Neural cell (in vitro differentiated cells): Measurements from ENCODE around the gene ORM1. TPM values are rescaled to one million over a fixed set of nuclear protein-coding genes. Genes with fewer than 3 reads are reported as not detected.

Experiments used
- H2AFZ ChIP-seq: fragments of 200-600, 300-800 bp; sonication (generic), shearing (Covaris generic); 2 replicates; pipeline ENCODE4 v1.6.0; 2014; ENCODE audit warnings: low read depth, mild to moderate bottlenecking, antibody characterized with exemption, low read length, moderate library complexity
- H3F3A ChIP-seq: fragments of 200-600 bp; shearing (Covaris generic); 2 replicates; pipeline ENCODE4 v1.6.1; 2016; ENCODE audit warnings: mild to moderate bottlenecking, moderate library complexity, mixed read lengths, antibody characterized with exemption, low read length; ENCODE audit not compliant: insufficient read depth, poor library complexity, severe bottlenecking
- H3K27ac ChIP-seq: fragments of 200-600, 300-800 bp; sonication (generic), shearing (Covaris generic); 2 replicates; pipeline ENCODE4 v1.5.1; 2014; ENCODE audit warnings: mild to moderate bottlenecking, low read length, moderate library complexity
- H3K27me3 ChIP-seq: fragments of 300-800, 200-600 bp; sonication (generic), shearing (Covaris generic); 2 replicates; pipeline ENCODE4 v1.6.0; 2014; ENCODE audit warnings: mild to moderate bottlenecking, low read depth, low read length, moderate library complexity; ENCODE audit not compliant: insufficient read depth
- H3K36me3 ChIP-seq: fragments of 300-800, 200-600 bp; sonication (generic), shearing (Covaris generic); 2 replicates; pipeline ENCODE4 v1.5.1; 2014; ENCODE audit warnings: mild to moderate bottlenecking, antibody characterized with exemption, low read length, moderate library complexity; ENCODE audit not compliant: insufficient read depth
- H3K4me2 ChIP-seq: fragments of 300-800, 200-600 bp; sonication (generic), shearing (Covaris generic); 2 replicates; pipeline ENCODE4 v1.6.0; 2014; ENCODE audit warnings: mild to moderate bottlenecking, low read length
- H3K4me3 ChIP-seq: fragments of 300-800, 200-600 bp; sonication (generic), shearing (Covaris generic); 2 replicates; pipeline ENCODE4 v1.5.1; 2014; ENCODE audit warnings: mild to moderate bottlenecking, low read length, moderate library complexity
- H3K79me2 ChIP-seq: fragments of 200-600 bp; shearing (Covaris generic); replicated peaks from 2 replicates; pipeline ENCODE4 v1.6.0; 2014; ENCODE audit warnings: mild to moderate bottlenecking, low read length, moderate library complexity; ENCODE audit not compliant: insufficient read depth
- H3K9ac ChIP-seq: fragments of 300-800, 200-600 bp; sonication (generic), shearing (Covaris generic); 2 replicates; pipeline ENCODE4 v1.6.1; 2016; ENCODE audit warnings: mild to moderate bottlenecking, low read length, mixed read lengths
- H3K9me2 ChIP-seq: fragments of 200-600 bp; shearing (Covaris generic); 2 replicates; pipeline ENCODE4 v1.6.1; 2016; ENCODE audit warnings: mild to moderate bottlenecking, low read length, mixed read lengths; ENCODE audit not compliant: insufficient read depth
- H3K9me3 ChIP-seq: fragments of 200-600, 300-800 bp; sonication (generic), shearing (Covaris generic); 2 replicates; pipeline ENCODE4 v1.6.1; 2016; ENCODE audit warnings: mild to moderate bottlenecking, mixed run types, low read length, moderate library complexity, mixed read lengths
- H4K20me1 ChIP-seq: fragments of 200-600 bp; shearing (Covaris generic); 2 replicates; pipeline ENCODE4 v1.6.1; 2016; ENCODE audit warnings: mild to moderate bottlenecking, mixed run types; ENCODE audit not compliant: insufficient read depth
- EP300 ChIP-seq: fragments of 450-650 bp; conservative IDR thresholded peaks from 2 replicates; pipeline ENCODE4 v1.6.1; 2014; ENCODE audit warnings: antibody characterized with exemption, mild to moderate bottlenecking, moderate library complexity; ENCODE audit not compliant: poor library complexity, severe bottlenecking
- EZH2 ChIP-seq: fragments of 200-600, 300-800 bp; shearing (Covaris generic), sonication (generic); IDR thresholded peaks from 2 replicates; pipeline ENCODE4 v1.6.1; 2014; ENCODE audit warnings: antibody characterized with exemption, low read length, borderline replicate concordance, mild to moderate bottlenecking; ENCODE audit not compliant: insufficient read depth, poor library complexity, severe bottlenecking
- MXI1 ChIP-seq: fragments of 450-650 bp; conservative IDR thresholded peaks from 2 replicates; pipeline ENCODE4 v1.6.1; 2014; ENCODE audit warnings: antibody characterized with exemption, mild to moderate bottlenecking; ENCODE audit not compliant: poor library complexity, severe bottlenecking
- POLR2AphosphoS5 ChIP-seq: IDR thresholded peaks from 2 replicates; pipeline ENCODE4 v1.6.1; 2012
- RAD21 ChIP-seq: fragments of 450-650 bp; conservative IDR thresholded peaks from 2 replicates; pipeline ENCODE4 v1.6.1; 2014; ENCODE audit warnings: antibody characterized with exemption, mild to moderate bottlenecking, moderate library complexity
- SMC3 ChIP-seq: fragments of 450-650 bp; conservative IDR thresholded peaks from 2 replicates; pipeline ENCODE4 v1.6.1; 2014; ENCODE audit warnings: antibody characterized with exemption, mild to moderate bottlenecking, moderate library complexity; ENCODE audit not compliant: poor library complexity
- TAF1 ChIP-seq: IDR thresholded peaks from 2 replicates; pipeline ENCODE4 v1.6.1; 2012; ENCODE audit warnings: low read depth
- polyA plus RNA-seq: library from polyadenylated mRNA; depleted of rRNA; stranded (reverse); fragments of >200 nt; gene quantifications from 2 replicates; pipeline ENCODE4 v1.2.3, GENCODE V29; 2014
- TF ChIP-seq, protein P1 (sequence below): fragments of 450-650 bp; IDR thresholded peaks from 2 replicates; pipeline ENCODE4 v1.5.1; 2014; ENCODE audit warnings: antibody characterized with exemption, mild to moderate bottlenecking, moderate library complexity; ENCODE audit not compliant: poor library complexity, severe bottlenecking
- TF ChIP-seq, protein P2 (sequence below): IDR thresholded peaks from 2 replicates; pipeline ENCODE4 v1.6.1; 2012; ENCODE audit warnings: borderline replicate concordance

Gene ORM1
- polyA plus RNA-seq, 1 donor from 2014 or later: not detected

GRCh38 chr9:114375386-114376175 lies 52.7 kb downstream of the ORM1 start:
- H3K27ac ChIP-seq: no peak overlapping the region
- H3K9me2 ChIP-seq: no peaks in the 10 kb centered on the region
- no peaks in the 10 kb centered on the region for H4K20me1 ChIP-seq
- H3K4me3 ChIP-seq: no peak overlapping the region
- H3K79me2 ChIP-seq: no peaks in the 10 kb centered on the region
- H2AFZ ChIP-seq: no peak overlapping the region
- H3K9ac ChIP-seq: no peak overlapping the region
- H3K27me3 ChIP-seq: no peaks in the 10 kb centered on the region
- TF ChIP-seq POLR2AphosphoS5 (no peak), RAD21 (no peak), SMC3 (no peak), EP300 (no peak), EZH2 (no peak), TAF1 (no peak), MXI1 (no peak)
- TF ChIP-seq, protein P1, sequence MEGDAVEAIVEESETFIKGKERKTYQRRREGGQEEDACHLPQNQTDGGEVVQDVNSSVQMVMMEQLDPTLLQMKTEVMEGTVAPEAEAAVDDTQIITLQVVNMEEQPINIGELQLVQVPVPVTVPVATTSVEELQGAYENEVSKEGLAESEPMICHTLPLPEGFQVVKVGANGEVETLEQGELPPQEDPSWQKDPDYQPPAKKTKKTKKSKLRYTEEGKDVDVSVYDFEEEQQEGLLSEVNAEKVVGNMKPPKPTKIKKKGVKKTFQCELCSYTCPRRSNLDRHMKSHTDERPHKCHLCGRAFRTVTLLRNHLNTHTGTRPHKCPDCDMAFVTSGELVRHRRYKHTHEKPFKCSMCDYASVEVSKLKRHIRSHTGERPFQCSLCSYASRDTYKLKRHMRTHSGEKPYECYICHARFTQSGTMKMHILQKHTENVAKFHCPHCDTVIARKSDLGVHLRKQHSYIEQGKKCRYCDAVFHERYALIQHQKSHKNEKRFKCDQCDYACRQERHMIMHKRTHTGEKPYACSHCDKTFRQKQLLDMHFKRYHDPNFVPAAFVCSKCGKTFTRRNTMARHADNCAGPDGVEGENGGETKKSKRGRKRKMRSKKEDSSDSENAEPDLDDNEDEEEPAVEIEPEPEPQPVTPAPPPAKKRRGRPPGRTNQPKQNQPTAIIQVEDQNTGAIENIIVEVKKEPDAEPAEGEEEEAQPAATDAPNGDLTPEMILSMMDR: no peak
- TF ChIP-seq, protein P2, sequence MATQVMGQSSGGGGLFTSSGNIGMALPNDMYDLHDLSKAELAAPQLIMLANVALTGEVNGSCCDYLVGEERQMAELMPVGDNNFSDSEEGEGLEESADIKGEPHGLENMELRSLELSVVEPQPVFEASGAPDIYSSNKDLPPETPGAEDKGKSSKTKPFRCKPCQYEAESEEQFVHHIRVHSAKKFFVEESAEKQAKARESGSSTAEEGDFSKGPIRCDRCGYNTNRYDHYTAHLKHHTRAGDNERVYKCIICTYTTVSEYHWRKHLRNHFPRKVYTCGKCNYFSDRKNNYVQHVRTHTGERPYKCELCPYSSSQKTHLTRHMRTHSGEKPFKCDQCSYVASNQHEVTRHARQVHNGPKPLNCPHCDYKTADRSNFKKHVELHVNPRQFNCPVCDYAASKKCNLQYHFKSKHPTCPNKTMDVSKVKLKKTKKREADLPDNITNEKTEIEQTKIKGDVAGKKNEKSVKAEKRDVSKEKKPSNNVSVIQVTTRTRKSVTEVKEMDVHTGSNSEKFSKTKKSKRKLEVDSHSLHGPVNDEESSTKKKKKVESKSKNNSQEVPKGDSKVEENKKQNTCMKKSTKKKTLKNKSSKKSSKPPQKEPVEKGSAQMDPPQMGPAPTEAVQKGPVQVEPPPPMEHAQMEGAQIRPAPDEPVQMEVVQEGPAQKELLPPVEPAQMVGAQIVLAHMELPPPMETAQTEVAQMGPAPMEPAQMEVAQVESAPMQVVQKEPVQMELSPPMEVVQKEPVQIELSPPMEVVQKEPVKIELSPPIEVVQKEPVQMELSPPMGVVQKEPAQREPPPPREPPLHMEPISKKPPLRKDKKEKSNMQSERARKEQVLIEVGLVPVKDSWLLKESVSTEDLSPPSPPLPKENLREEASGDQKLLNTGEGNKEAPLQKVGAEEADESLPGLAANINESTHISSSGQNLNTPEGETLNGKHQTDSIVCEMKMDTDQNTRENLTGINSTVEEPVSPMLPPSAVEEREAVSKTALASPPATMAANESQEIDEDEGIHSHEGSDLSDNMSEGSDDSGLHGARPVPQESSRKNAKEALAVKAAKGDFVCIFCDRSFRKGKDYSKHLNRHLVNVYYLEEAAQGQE: no peak
- H3F3A ChIP-seq: no peaks in the 10 kb centered on the region
- H3K9me3 ChIP-seq: no peaks in the 10 kb centered on the region
- no peaks in the 10 kb centered on the region for H3K36me3 ChIP-seq
- H3K4me2 ChIP-seq: no peak overlapping the region

Other genes with a start within 250 kb of the ORM1 start
- not detected in 2 replicates for gene AMBP, start 244.8 kb upstream of the ORM1 start, polyA plus RNA-seq
- 0.14 TPM in 1 of 2 replicates, not detected in the other for gene KIF12, start 223.8 kb upstream of the ORM1 start, polyA plus RNA-seq
- gene COL27A1, start 167.6 kb upstream of the ORM1 start, polyA plus RNA-seq: 0.04 and 0.25 TPM in 2 replicates
- not detected in 2 replicates for gene ORM2, start 6.8 kb downstream of the ORM1 start, polyA plus RNA-seq
- gene AKNA, start 64.9 kb downstream of the ORM1 start, polyA plus RNA-seq: 1.2 and 1.8 TPM in 2 replicates
- 2.5 and 4.6 TPM in 2 replicates for gene WHRN, start 182.4 kb downstream of the ORM1 start, polyA plus RNA-seq